ENCODE results near the gene ABCD4.
"Not testable (repeated sequence)": the region's sequence is repeated elsewhere in the genome, so short reads cannot be mapped to it uniquely, and the experiment has no call there.

ABCD4 gene

DNA sequence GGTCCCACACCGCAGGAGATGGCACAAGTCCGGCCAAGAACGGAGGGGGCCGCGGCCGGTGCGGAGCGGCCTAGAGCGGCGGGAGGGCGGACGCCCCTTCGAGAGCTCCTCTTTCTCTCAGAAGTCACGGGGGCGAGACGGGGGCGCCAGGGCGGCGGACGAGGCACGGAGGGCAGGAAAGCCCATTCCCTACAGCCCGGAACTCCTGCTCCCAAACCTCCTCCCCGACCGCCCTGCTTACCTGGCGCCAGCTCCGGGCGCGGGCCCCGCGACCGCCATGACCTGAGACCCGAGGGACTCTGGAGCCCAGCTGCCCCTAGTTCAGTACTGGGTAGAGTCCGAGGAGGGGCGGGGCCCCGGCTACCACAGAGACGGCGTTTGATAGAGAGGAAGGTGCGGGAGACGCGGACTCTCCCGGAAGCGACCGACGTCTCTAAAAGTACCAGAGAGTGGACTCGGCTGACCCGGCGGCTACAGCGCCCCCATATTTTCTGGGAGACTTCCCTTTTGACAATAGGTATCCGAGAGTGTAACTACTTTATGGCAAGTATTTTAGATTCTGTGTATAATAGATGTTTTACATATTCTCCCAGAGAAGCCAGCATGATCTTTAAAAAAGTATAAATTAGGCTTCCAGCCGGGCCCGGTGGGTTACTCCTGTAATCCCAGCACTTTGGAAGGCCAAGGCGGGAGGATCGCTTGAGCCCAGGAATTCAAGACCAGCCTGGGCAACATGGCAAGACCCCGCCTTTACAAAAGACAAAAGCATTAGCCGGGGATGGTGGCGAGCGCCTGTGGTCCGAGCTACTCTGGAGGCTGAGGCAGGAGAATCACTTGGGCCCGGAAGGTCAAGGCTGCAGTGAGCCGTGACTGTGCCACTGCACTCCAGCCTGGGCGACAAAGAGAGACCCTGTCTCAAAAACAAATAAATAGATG lies at the start of gene ABCD4:
Gene ABCD4, minus strand, starts transcription at position 301 of the 936 bp plus-strand sequence. Its CDS starts 22 bp downstream, at position 279.
- DNase-seq (ENCODE audit: low read depth in 2 of 2), result peak; percentile 75 to 79

- DNase-seq (ENCODE audit: low read depth in 2 of 2), result no peak
Measured at GRCh38 chr14:74350928-74351323, 48.2 kb upstream of the ABCD4 start.

DNA sequence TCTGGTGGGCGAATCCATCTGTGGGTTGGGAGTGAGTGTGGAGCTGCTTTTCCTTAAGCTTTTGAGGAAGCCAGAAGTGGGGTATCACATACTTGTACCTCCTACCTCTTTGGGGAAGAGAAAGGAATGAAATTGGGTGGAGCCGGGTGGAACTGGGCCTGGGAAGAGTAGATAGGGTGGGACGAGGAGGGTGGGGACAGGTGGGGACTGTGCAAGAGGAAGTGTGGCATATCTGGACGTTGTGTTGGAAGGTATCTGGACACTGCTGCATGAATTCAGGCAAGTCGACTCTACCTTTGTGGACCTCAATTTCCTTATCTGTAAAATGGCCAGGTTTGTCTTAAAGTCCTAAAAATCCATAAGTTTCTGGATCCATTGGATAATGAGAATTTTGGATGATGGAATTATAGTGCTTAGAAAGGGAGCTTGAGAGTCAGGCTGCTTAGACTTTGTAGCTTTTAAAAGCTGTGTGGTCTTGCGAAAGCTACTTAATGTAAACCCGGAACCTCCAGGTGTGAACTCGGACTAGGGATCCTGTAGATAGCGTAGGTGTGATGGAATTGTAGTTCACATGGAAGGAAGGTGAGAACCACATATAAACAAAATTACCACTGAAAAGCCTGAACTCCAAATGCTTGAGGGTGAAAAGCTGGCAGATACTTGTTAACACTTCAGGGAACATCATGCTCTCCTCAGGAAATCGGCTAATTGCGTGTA lies 47.6 kb upstream of the ABCD4 start:
- no peak for DNase-seq (ENCODE audit: low read depth in 2 of 2)

DNA sequence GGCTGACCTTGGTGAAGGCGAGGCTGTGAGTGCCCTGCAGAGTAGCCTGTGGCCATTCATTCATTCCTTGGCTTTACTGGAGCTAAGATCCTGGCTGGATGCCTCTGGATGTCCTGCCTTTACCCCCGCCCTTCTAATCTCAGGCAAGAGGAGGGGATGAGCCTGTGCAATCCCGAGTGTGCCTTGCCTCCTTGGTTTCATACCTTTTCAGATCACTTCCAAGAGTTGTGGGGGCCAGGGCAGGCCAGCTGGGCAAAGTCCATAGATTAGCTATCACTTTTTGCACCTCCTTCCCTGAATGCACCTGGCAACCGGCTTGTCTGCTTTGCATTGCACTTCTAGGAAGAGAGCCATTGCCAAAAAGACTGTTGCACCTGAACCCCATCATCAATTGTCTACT lies 47.0 kb upstream of the ABCD4 start:
- DNase-seq (ENCODE audit: low read depth in 2 of 2), result no peak

DNA sequence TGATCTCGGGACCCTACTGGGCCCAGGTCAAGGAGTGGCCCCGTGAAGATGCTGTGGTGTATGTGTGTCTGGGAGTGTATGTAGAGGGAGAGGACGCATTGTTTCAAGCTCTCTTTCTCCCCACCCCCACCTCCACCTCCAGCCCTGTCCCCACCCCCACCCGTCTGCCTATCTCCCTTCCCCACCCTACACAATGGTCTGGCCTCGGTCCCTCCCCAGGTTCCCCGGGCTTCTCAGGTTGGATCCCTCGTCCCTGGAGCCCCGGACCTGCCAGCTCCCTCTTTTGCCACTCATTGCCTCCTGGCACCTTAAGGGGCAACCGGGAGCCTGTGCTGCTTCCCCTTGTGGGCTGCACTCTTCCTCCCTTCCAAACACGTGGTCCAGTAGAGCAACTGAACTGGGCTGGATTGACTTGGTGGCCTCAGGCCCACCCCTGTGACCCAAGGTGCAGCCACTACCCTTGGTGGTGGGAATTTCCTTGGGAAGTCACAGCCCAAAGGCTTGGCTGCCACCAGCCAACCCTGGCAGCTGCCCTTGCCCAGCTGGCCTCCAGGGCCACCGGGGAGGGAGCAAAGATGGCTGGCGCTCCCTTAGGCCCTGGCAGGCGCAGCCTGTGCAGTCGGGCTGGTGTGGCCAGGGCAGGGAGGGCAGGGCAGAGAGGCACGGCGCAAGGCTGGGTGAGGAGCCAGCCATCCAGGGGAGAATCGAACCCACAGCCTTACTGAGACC lies 46.2 kb upstream of the ABCD4 start:
- DNase-seq (ENCODE audit: low read depth in 2 of 2), result no peak

DNA sequence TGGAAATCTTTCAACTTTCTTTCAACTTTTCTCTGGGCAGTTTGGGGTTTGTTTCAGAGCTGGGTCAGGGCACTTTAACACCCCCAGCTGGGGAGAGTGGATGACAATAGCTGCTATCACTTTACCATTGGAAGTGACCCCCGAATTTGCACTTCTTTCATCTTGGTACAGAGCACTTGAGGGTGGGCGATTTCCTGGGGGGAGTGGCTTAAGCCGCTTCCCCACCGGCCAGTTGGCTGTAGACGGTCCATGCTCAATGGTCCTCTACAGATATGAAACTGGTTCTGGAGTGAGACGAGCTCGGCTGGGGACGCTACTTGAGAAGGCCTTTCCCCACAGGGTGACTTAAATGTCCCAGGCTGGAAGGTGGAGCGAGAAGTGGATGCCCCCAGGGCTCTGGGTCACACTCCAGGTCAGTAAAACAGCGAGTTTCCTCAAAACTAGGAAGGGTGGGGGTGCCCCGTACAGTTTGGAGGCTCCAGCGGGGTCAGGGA lies 45.6 kb upstream of the ABCD4 start, which contains the start of gene VRTN:
Gene VRTN, plus strand, starts transcription at position 231 of the 494 bp plus-strand sequence. CDS start 8,313 bp downstream, outside the sequence.
- no peak for DNase-seq (ENCODE audit: low read depth in 2 of 2)

DNA sequence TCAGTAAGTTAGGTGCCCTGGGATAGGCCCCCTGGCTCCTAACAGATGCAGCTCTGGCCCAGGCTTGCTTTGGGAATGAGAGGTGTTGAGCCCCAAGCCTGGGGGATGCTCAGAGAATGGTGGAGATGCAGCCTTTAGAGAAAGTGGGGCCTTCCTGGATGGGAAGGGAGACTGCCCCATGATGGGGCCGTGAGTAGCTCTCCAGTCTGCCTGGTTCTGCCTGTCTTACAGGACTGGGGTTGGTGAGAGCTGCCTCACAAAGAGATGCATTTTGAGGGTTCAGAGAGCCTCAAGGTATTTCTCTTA lies 45.0 kb upstream of the ABCD4 start:
- DNase-seq (ENCODE audit: low read depth in 2 of 2), result no peak

- no peak for DNase-seq (ENCODE audit: low read depth in 2 of 2)
Measured at GRCh38 chr14:74347097-74347794, 44.5 kb upstream of the ABCD4 start.

- DNase-seq (ENCODE audit: low read depth in 2 of 2), result no peak
Measured at GRCh38 chr14:74346341-74346740, 43.6 kb upstream of the ABCD4 start.

GRCh38 chr14:74333909-74334308 lies 31.2 kb upstream of the ABCD4 start:
- no peak for DNase-seq (ENCODE audit: low read depth in 2 of 2)

GRCh38 chr14:74329950-74330552 lies 27.3 kb upstream of the ABCD4 start:
- not testable (repeated sequence) for DNase-seq (ENCODE audit: low read depth in 2 of 2)

DNA sequence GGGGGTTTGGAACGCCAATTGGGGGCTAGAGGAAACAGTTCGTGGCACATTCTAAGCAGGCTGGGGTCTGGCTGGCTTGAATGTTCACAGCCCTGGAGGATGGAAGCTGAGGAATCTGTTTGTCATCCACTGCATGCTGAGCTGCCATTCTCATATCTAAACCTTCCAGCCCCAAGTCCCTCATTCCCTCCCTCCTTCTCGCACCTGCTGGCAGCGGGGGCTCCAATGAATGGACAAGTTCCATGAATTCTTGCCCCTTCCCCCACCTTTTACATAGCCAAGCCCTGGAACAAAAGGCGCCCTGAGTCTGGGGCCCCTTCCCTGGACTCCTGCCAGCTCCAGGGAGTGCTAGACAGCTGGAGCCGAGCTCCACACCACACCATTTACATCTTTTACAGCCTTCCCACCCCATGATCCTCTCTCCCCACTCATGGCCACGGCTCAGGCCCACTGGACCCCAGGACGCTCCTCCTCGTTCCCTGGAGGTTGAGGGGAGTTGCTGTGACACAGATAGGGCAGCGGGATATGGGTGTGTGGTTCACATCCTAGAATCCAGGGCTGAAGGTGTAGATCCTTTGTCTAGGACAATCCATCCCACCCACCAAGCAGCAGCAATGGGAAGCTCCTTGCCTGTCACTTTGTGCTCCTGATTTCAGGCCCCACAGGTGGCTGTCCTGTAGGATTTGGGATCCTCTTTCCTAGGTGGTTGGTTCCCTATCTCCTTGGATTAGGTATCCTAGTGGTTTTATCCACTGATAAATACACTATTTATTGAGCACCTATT lies 23.8 kb upstream of the ABCD4 start:
- DNase-seq (ENCODE audit: low read depth in 2 of 2), result no peak

GRCh38 chr14:74325446-74325845 lies 22.7 kb upstream of the ABCD4 start:
- DNase-seq (ENCODE audit: low read depth in 2 of 2), result no peak

GRCh38 chr14:74324931-74325361 lies 22.2 kb upstream of the ABCD4 start:
- no peak for DNase-seq (ENCODE audit: low read depth in 2 of 2)

GRCh38 chr14:74314576-74314975 lies 11.8 kb upstream of the ABCD4 start:
- DNase-seq (ENCODE audit: low read depth in 2 of 2), result no peak

DNA sequence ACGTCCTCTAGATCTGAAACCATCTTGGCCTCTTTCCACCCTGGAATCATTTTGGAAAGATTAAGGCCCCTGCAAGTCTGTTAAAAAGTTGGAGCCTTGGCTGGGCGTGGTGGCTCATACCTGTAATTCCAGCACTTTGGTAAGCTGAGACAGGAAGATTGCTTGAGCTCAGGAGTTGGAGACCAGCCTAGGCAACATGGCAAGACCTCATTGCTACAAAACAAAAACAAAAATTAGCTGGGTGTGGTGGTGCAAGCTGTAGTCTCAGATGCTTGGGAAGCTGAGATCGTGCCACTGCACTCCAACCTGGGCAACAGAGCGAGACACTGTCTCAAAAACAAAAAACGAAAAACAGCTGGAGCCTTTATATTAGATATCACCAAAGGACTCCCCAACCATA lies 10.9 kb upstream of the ABCD4 start:
- DNase-seq (ENCODE audit: low read depth in 2 of 2), result no peak

DNA sequence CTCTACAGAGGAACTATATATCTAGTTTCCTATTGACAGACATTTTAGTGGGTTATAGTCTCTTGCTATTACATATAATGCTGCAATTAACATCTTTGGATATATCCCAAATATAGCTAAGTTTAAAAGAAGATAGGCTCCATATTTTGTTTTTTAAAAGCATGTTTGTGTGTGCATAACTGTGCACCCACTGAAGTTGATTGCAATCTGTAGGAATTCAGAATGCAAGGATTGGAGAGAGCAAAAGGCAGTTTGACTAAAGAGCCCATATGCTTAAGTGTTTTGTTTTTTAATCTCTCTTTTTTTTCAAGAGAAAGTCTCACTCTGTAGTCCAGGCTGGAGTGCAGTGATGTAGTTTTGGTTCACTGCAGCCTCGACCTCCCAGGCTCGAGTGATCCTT lies 9.4 kb upstream of the ABCD4 start:
- DNase-seq (ENCODE audit: low read depth in 2 of 2), result no peak

GRCh38 chr14:74309125-74310022 lies 6.6 kb upstream of the ABCD4 start:
- no peak for DNase-seq (ENCODE audit: low read depth in 2 of 2)

GRCh38 chr14:74308695-74309094 lies 6.0 kb upstream of the ABCD4 start:
- DNase-seq (ENCODE audit: low read depth in 2 of 2), result no peak

Data from stimulated activated CD4-positive, alpha-beta T cell treated with anti-CD3 and anti-CD28 coated beads, Interleukin-1b, Interleukin-23, amount 100 ng/mL, for 4 hours (primary cell).